SK-N-SH (cell line): Measurements from ENCODE around the gene ACTR1A.

Experiments
- CTCF ChIP-seq: fragments of 200-600 bp; sonication (generic); IDR thresholded peaks from 2 replicates; pipeline ENCODE4 v1.6.1; 2017; ENCODE audit warnings: antibody characterized with exemption, mild to moderate bottlenecking, moderate library complexity
- EZH2phosphoT487 ChIP-seq: fragments of 200-600 bp; sonication (generic); IDR thresholded peaks from 2 replicates; pipeline ENCODE4 v1.6.1; 2017; ENCODE audit warnings: low read depth, mixed run types, mild to moderate bottlenecking, antibody characterized with exemption, moderate library complexity, borderline replicate concordance
- MAX ChIP-seq: IDR thresholded peaks from 2 replicates; pipeline ENCODE4 v1.4.0; 2012; ENCODE audit warnings: low read depth

GRCh38 chr10:102491136-102491535 is 11.4 kb downstream of the ACTR1A start:
- TF ChIP-seq MAX (no peak), CTCF (no peak), EZH2phosphoT487 (no peak)
